HG03039 (cell line): ENCODE measurements around the gene NCBP2.

Source experiments
- ATAC-seq: cut with Tn5 transposase; IDR thresholded peaks from one replicate; pipeline ENCODE4 v1.9.1; 2021; ENCODE audit warnings: mild to moderate bottlenecking, moderate library complexity; ENCODE audit not compliant: unreplicated experiment

NCBP2 gene

GRCh38 chr3:196942226-196942914 is at the start of gene NCBP2:
NCBP2 (minus strand) TSS chr3:196942528; CDS start chr3:196942503, 25 bp downstream.
- peak; percentile 85 for ATAC-seq

- no peak for ATAC-seq
Observed at GRCh38 chr3:196991581-196992460, 49.5 kb upstream of the NCBP2 start.

- ATAC-seq, result no peak
Observed at GRCh38 chr3:196990601-196991007, 48.3 kb upstream of the NCBP2 start.

GRCh38 chr3:196989721-196990262 is 47.5 kb upstream of the NCBP2 start:
- no peak for ATAC-seq

GRCh38 chr3:196988241-196989029 is 46.1 kb upstream of the NCBP2 start:
- ATAC-seq, result no peak

GRCh38 chr3:196987022-196987421 is 44.7 kb upstream of the NCBP2 start:
- ATAC-seq, result no peak

- ATAC-seq, result no peak
Observed at GRCh38 chr3:196985954-196986885, 43.9 kb upstream of the NCBP2 start.

GRCh38 chr3:196985298-196985697 is 43.0 kb upstream of the NCBP2 start:
- no peak for ATAC-seq

GRCh38 chr3:196983186-196983585 is 40.9 kb upstream of the NCBP2 start:
- ATAC-seq, result no peak

- ATAC-seq, result no peak
Observed at GRCh38 chr3:196981657-196982056, 39.3 kb upstream of the NCBP2 start.

- ATAC-seq, result no peak
Observed at GRCh38 chr3:196979545-196979944, 37.2 kb upstream of the NCBP2 start.

GRCh38 chr3:196976941-196977340 is 34.6 kb upstream of the NCBP2 start:
- ATAC-seq, result no peak

- ATAC-seq, result no peak
Observed at GRCh38 chr3:196975349-196975748, 33.0 kb upstream of the NCBP2 start.

- no peak for ATAC-seq
Observed at GRCh38 chr3:196974661-196975060, 32.3 kb upstream of the NCBP2 start.

- no peak for ATAC-seq
Observed at GRCh38 chr3:196971094-196971698, 28.9 kb upstream of the NCBP2 start.

GRCh38 chr3:196970547-196971093 is 28.3 kb upstream of the NCBP2 start:
- ATAC-seq, result no peak

- peak; percentile 55 for ATAC-seq
Observed at GRCh38 chr3:196969660-196970546, 27.6 kb upstream of the NCBP2 start.

- ATAC-seq, result peak; percentile 29
Observed at GRCh38 chr3:196969134-196969659, 26.9 kb upstream of the NCBP2 start.
